NOMO-1 (cell line): ENCODE results near the gene ZMIZ2.
A peak's percentile ranks its signal among the peaks of the same experiment; 100 is the strongest.
"Not testable (repeated sequence)": the region's sequence is repeated elsewhere in the genome, so short reads cannot be mapped to it uniquely, and the experiment has no call there.

ENCODE experiments used
- DNase-seq, 2 experiments: peaks; one replicate each; lab custom pipeline; 2025; ENCODE audit not compliant: unreplicated experiment in 2 of 2; lab: John Stamatoyannopoulos, UW

The ZMIZ2 gene

GRCh38 chr7:44768628-44769371 lies 20.2 kb downstream of the ZMIZ2 start:
- DNase-seq = no peak

- DNase-seq = no peak
Measured at GRCh38 chr7:44769376-44769775, 20.7 kb downstream of the ZMIZ2 start.

- DNase-seq = no peak
Measured at GRCh38 chr7:44769776-44770294, 21.2 kb downstream of the ZMIZ2 start.

GRCh38 chr7:44771358-44771757 lies 22.7 kb downstream of the ZMIZ2 start:
- DNase-seq = no peak

- no peak for DNase-seq
Measured at GRCh38 chr7:44772440-44772839, 23.8 kb downstream of the ZMIZ2 start.

- no peak for DNase-seq
Measured at GRCh38 chr7:44772867-44773266, 24.2 kb downstream of the ZMIZ2 start.

- DNase-seq = not testable (repeated sequence)
Measured at GRCh38 chr7:44774486-44774885, 25.8 kb downstream of the ZMIZ2 start.

- DNase-seq = no peak
Measured at GRCh38 chr7:44775383-44776107, 26.9 kb downstream of the ZMIZ2 start.

- DNase-seq = no peak
Measured at GRCh38 chr7:44776211-44776610, 27.6 kb downstream of the ZMIZ2 start.

GRCh38 chr7:44782460-44782859 lies 33.8 kb downstream of the ZMIZ2 start:
- no peak for DNase-seq

- DNase-seq = no peak
Measured at GRCh38 chr7:44783407-44783806, 34.8 kb downstream of the ZMIZ2 start.

- no peak for DNase-seq
Measured at GRCh38 chr7:44784364-44784763, 35.7 kb downstream of the ZMIZ2 start.

- not testable (repeated sequence) for DNase-seq
Measured at GRCh38 chr7:44785218-44785617, 36.6 kb downstream of the ZMIZ2 start.

- DNase-seq = no peak
Measured at GRCh38 chr7:44787041-44787440, 38.4 kb downstream of the ZMIZ2 start.

GRCh38 chr7:44787762-44788161 lies 39.1 kb downstream of the ZMIZ2 start:
- no peak for DNase-seq

GRCh38 chr7:44789990-44790389 lies 41.3 kb downstream of the ZMIZ2 start:
- DNase-seq = no peak

- no peak for DNase-seq
Measured at GRCh38 chr7:44791278-44792219, 42.9 kb downstream of the ZMIZ2 start.

GRCh38 chr7:44793919-44794318 lies 45.3 kb downstream of the ZMIZ2 start:
- DNase-seq = no peak

GRCh38 chr7:44794331-44794730 lies 45.7 kb downstream of the ZMIZ2 start:
- DNase-seq = no peak

- peak in 1 of 2 experiments; percentile 66 for DNase-seq
Measured at GRCh38 chr7:44796034-44796503, 47.4 kb downstream of the ZMIZ2 start.
